Adrenal gland (tissue), 12 donors: ENCODE data around the gene BPIFB6. TPM values are rescaled to one million over a fixed set of nuclear protein-coding genes. Genes with fewer than 3 reads are reported as not detected.

Source experiments
- DNase-seq, 7 donors: peaks; one replicate each; pipeline ENCODE4 v3.0.0-alpha.2; 2019 to 2020
- H3K27ac ChIP-seq, 5 donors: fragments of 200-600 bp; sonication (generic) in 4 of 5; 1 replicate in 3 of 5; 2 replicates in 2 of 5; pipeline versions ENCODE4 v1.5.1 to v1.8.0; 2016 to 2020; ENCODE audit warnings: mild to moderate bottlenecking in 1 of 5
- H3K27me3 ChIP-seq: fragments of 200-600 bp; 2 replicates; pipeline ENCODE4 v1.8.0; 2021
- H3K36me3 ChIP-seq, 2 donors: fragments of 200-600 bp; replicated peaks in 1 of 2; 1 replicate in 1 of 2; 2 replicates in 1 of 2; pipeline versions ENCODE4 v1.5.1 to v1.8.0; 2018 to 2022
- H3K4me1 ChIP-seq, 2 donors: fragments of 200-600 bp; replicated peaks in 1 of 2; 1 replicate in 1 of 2; 2 replicates in 1 of 2; pipeline versions ENCODE4 v1.5.1 to v1.8.0; 2018 to 2021
- H3K4me3 ChIP-seq, 4 donors: fragments of 200-600 bp; sonication (generic) in 3 of 4; one replicate each; pipeline ENCODE4 v1.5.1; 2016 to 2018
- H3K9me3 ChIP-seq, 3 donors: fragments of 200-600 bp; sonication (generic) in 1 of 3; replicated peaks in 1 of 3; 1 replicate in 2 of 3; 2 replicates in 1 of 3; pipeline versions ENCODE4 v1.5.1 to v1.8.0; 2016 to 2021
- CTCF ChIP-seq, 6 experiments: fragments of 450-650 bp in 4 of 6; fragments of 200-600 bp in 2 of 6; sonication (generic) in 1 of 6; IDR thresholded peaks; 1 replicate in 5 of 6; 2 replicates in 1 of 6; pipeline versions ENCODE4 v1.5.1 to v1.8.0; 2016 to 2021; ENCODE audit warnings: antibody characterized with exemption in 6 of 6, mild to moderate bottlenecking in 2 of 6, moderate library complexity in 1 of 6
- POLR2A ChIP-seq, 2 donors: fragments of 450-650 bp; IDR thresholded peaks; one replicate each; pipeline ENCODE4 v1.6.1; 2017; ENCODE audit warnings: antibody characterized with exemption in 2 of 2, mild to moderate bottlenecking in 2 of 2, moderate library complexity in 1 of 2
- WGBS, 4 donors: extraction: QIAGEN DNeasy Blood & Tissue Kit in 2 of 4; methylation state at CpG; one replicate each; pipeline versions ENCODE4 v1.1.5 to v1.1.7; 2013 to 2017; 5-methylcytosine and 5-hydroxymethylcytosine counted together
- intact Hi-C, 2 donors: fragments of 100-400 bp; cut with DNase I; formaldehyde crosslinking; loops; one replicate each; pipeline versions ENCODE4 v1.14.1 to v1.15.0; 2022 to 2023
- polyA plus RNA-seq, 3 donors: library from polyadenylated mRNA; stranded (reverse); fragments of 200-250 nt in 2 of 3; fragments of 350-450 nt in 1 of 3; fragmentation: Illumina TruSeq in 1 of 3; extraction: RNeasy Lipid Tissue Mini Kit (QIAGEN cat#74804) in 1 of 3; gene quantifications; one replicate each; pipeline ENCODE4 v1.2.3, GENCODE V29; 2013 to 2014
- total RNA-seq, 9 donors: library from RNA; depleted of rRNA in 4 of 9; stranded (reverse); fragments of >200 nt in 4 of 9; fragments of 120-200 nt in 1 of 9; fragmentation: NEBNext Ultra II Directional in 1 of 9; extraction: Animal tissue kit (Norgen Biotek cat#: 25700) in 1 of 9; gene quantifications; one replicate each; pipeline versions ENCODE4 v1.1.0 to v1.2.4, GENCODE V29; 2013 to 2023
- donor health status: healthy with polysubstance abuse.
- donor health status: Bipolar disorder and iron deficiency.
- donor health status: DM: yes; HTN: yes; CAD: no.
- donor health status: DM: no; HTN: no; CAD: no.
- donor health status: DM: no; HTN: no; CAD: no.
- donor health status: DM: yes; HTN: yes; CAD: no.

Gene BPIFB6
- total and polyA plus RNA-seq, 12 donors = not detected

DNA sequence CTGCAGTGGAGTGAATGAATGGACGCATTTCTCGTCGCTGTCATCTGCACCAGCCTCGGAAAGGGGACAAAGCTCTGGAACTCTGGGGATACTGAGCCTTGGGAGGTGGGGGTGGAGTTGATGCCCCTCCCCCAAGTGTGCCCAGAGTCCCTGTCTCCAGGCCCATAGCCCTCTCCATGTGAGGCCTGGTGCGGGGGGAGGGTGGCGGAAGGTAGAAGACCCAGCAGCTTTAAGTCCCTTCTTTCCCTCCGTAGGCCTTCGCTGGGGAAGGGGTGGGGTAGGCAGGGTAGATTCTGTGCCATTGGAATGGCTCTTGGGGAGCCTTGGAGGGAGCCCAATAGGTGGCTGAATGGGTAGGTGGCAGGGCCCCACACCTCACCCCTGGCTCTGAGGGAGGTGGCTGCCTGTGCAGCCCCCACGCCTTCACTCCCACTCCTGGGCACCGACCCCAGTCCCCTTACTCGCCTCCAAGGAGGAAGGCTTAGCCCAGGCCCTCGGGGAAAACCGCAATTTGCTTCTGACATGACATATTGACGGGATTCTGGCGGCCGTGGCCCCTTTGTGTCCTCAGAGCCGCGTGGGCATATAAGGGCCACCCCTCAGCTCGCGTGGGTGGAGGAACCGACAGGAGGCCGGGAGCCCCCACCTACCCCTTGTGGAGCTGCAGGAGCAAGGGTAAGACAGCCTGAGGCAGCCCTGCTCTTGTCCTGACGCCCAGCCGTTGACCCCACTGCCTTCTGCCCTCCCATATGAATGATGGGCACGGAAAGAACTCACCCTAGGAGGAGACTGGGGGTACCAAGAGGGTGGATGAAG lies 22.1 kb downstream of the BPIFB6 start, which contains the start of gene BPIFB3:
Gene BPIFB3 (plus strand): TSS at position 613 of the 816 bp plus-strand sequence. CDS start 1,533 bp downstream, outside the sequence.
- Histone ChIP-seq H3K4me1 (no peaks in the 10 kb centered on the region), H3K36me3 (no peaks in the 10 kb centered on the region), H3K9me3 (no peaks in the 10 kb centered on the region), H3K27ac (no peak within 1 kb of the TSS), H3K4me3 (no peak within 1 kb of the TSS), H3K27me3 (no peaks in the 10 kb centered on the region)
- intact Hi-C loops = no loop called here
- DNase-seq = no peak
- 71 to 74% (median 73%) methylated on average over 13 to 25 of the region's 25 CpGs for WGBS, 4 donors
- TF ChIP-seq POLR2A (IDR thresholded peaks at IDR 0.05) = no peak
- no peak for TF ChIP-seq CTCF (IDR thresholded peaks at IDR 0.05)

DNA sequence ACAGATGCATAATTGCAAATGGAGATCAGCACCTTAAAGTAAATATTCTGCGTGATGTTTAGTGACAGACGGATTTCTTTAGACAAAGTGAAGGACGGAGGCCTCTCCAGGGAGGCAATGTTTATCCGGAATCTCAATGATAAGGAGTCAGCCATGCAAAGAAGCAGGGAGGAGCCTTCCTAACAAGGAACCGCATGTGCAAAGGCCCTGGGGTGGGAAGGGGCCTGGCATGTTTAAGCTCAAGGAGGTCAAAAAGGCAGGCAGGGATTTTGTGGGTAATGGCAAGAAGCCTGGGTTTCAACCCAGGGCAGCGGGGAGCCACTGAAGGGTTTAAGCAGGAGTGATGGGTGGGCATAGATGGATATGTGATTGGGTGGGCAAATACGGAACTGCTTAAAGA lies 22.9 kb downstream of the BPIFB6 start:
- no peak for DNase-seq
- intact Hi-C loops = no loop called here
- 76 to 85% (median 83%) methylated on average over 7 of the region's 7 CpGs for WGBS, 4 donors

DNA sequence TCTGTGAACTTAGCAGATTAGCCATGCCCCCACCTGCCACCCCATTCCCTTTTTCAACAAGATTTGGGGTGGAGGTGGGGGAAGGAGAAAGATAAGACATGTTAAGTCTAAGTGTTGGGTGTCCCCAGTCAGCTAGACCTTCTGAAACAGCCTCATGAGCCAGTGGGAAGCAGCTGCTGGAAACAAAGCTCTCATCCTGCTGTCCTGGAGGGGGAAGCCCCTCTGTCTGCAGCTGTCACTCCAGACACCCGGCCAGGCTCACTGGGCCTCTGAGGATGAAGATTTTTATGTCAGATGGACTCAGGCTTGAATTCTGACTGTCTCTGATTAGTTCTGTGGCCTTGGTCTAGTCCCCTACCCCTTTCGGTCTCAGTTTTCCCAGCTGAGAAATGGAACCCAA lies 23.3 kb downstream of the BPIFB6 start:
- no peak overlapping the region for H3K4me3 ChIP-seq
- no peaks in the 10 kb centered on the region for H3K9me3 ChIP-seq
- no peaks in the 10 kb centered on the region for H3K36me3 ChIP-seq
- TF ChIP-seq POLR2A (IDR thresholded peaks at IDR 0.05) = no peak
- TF ChIP-seq CTCF (IDR thresholded peaks at IDR 0.05) = no peak
- DNase-seq = no peak
- 76 to 83% (median 80%) methylated on average over 2 of the region's 2 CpGs for WGBS, 4 donors
- intact Hi-C loops = no loop called here
- H3K27ac ChIP-seq = no peak overlapping the region
- no peaks in the 10 kb centered on the region for H3K4me1 ChIP-seq
- no peaks in the 10 kb centered on the region for H3K27me3 ChIP-seq

More for the DNA sequence above, 22.9 kb downstream of the BPIFB6 start:
- no peaks in the 10 kb centered on the region for H3K27me3 ChIP-seq
- no peak for TF ChIP-seq POLR2A (IDR thresholded peaks at IDR 0.05)
- no peak for TF ChIP-seq CTCF (IDR thresholded peaks at IDR 0.05)
- H3K4me1 ChIP-seq = no peaks in the 10 kb centered on the region
- no peaks in the 10 kb centered on the region for H3K9me3 ChIP-seq
- no peaks in the 10 kb centered on the region for H3K36me3 ChIP-seq
- no peak overlapping the region for H3K27ac ChIP-seq
- H3K4me3 ChIP-seq = no peak overlapping the region

DNA sequence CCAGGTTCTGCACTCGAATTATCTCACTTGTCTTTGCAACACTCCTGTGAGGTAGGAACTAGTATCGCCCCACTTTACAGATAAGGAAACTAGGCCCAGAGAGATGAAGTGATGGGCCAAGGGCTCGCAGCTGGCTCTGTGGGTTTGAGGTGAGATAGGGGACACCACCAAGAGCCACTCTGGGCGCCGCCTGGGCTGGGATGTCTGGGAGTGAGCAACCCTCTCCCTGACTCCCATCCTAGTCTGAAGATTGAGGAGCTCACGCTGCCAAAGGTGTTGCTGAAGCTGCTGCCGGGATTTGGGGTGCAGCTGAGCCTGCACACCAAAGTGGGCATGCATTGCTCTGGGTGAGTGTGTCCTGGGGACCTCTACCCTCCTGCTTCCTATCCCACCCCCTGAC lies 27.7 kb downstream of the BPIFB6 start:
- Histone ChIP-seq H3K4me1 (no peaks in the 10 kb centered on the region), H3K9me3 (no peaks in the 10 kb centered on the region), H3K27me3 (no peaks in the 10 kb centered on the region), H3K4me3 (no peak overlapping the region), H3K27ac (no peak overlapping the region), H3K36me3 (no peaks in the 10 kb centered on the region)
- 74 to 91% (median 79%) methylated on average over 5 to 7 of the region's 7 CpGs for WGBS, 4 donors
- no peak for DNase-seq
- TF ChIP-seq CTCF (IDR thresholded peaks at IDR 0.05) = no peak
- no peak for TF ChIP-seq POLR2A (IDR thresholded peaks at IDR 0.05)
- intact Hi-C loops = no loop called here
